MM.1S (cell line): ENCODE data around the gene SPOCK2.

Experiments used
- DNase-seq: peaks from one replicate; pipeline ENCODE4 v3.0.0-alpha.2; 2015
- H2AFZ ChIP-seq: fragments of 300-600 bp; sonication (generic); 2 replicates; pipeline ENCODE4 v1.6.0; 2016; ENCODE audit warnings: antibody characterized with exemption, low read length
- H3F3A ChIP-seq: fragments of 300-600 bp; sonication (generic); 2 replicates; pipeline ENCODE4 v1.6.1; 2016; ENCODE audit warnings: mild to moderate bottlenecking, antibody characterized with exemption, low read length, moderate library complexity, mixed read lengths; ENCODE audit not compliant: insufficient read depth
- H3K27ac ChIP-seq: fragments of 300-600 bp; sonication (generic); 2 replicates; pipeline ENCODE4 v1.5.1; 2016; ENCODE audit warnings: mild to moderate bottlenecking, low read length
- H3K27me3 ChIP-seq: fragments of 300-600 bp; sonication (generic); replicated peaks from 2 replicates; pipeline ENCODE4 v1.6.0; 2016; ENCODE audit warnings: low read length; ENCODE audit not compliant: insufficient read depth
- H3K36me3 ChIP-seq: fragments of 300-600 bp; sonication (generic); replicated peaks from 2 replicates; pipeline ENCODE4 v1.6.1; 2016; ENCODE audit warnings: mild to moderate bottlenecking, low read length, mixed read lengths; ENCODE audit not compliant: insufficient read depth
- H3K4me1 ChIP-seq: fragments of 300-600 bp; sonication (generic); 2 replicates; pipeline ENCODE4 v1.6.1; 2016; ENCODE audit warnings: low read length, mixed read lengths
- H3K4me2 ChIP-seq: fragments of 300-600 bp; sonication (generic); 2 replicates; pipeline ENCODE4 v1.6.0; 2016; ENCODE audit warnings: low read depth, low read length
- H3K4me3 ChIP-seq: fragments of 300-600 bp; sonication (generic); 2 replicates; pipeline ENCODE4 v1.5.1; 2016; ENCODE audit warnings: low read length, mixed read lengths
- H3K79me2 ChIP-seq: fragments of 300-600 bp; sonication (generic); 2 replicates; pipeline ENCODE4 v1.6.1; 2016; ENCODE audit warnings: mixed run types, low read length, mixed read lengths
- H3K9ac ChIP-seq: fragments of 300-600 bp; sonication (generic); 2 replicates; pipeline ENCODE4 v1.6.1; 2016; ENCODE audit warnings: low read length, mixed read lengths
- H3K9me2 ChIP-seq: fragments of 300-600 bp; sonication (generic); replicated peaks from 2 replicates; pipeline ENCODE4 v1.6.1; 2016; ENCODE audit warnings: mild to moderate bottlenecking, low read length, mixed read lengths; ENCODE audit not compliant: insufficient read depth
- H3K9me3 ChIP-seq: fragments of 300-600 bp; sonication (generic); replicated peaks from 2 replicates; pipeline ENCODE4 v1.6.1; 2016; ENCODE audit warnings: mild to moderate bottlenecking, low read length, mixed read lengths; ENCODE audit not compliant: insufficient read depth
- H4K20me1 ChIP-seq: fragments of 300-600 bp; sonication (generic); 2 replicates; pipeline ENCODE4 v1.6.1; 2016; ENCODE audit warnings: mild to moderate bottlenecking, low read length, moderate library complexity, mixed read lengths; ENCODE audit not compliant: insufficient read depth
- EZH2 ChIP-seq: fragments of 300-600 bp; sonication (generic); optimal IDR thresholded peaks from 2 replicates; pipeline ENCODE3; 2017; ENCODE audit warnings: low read depth, mild to moderate bottlenecking, antibody characterized with exemption, low read length, mixed read lengths
- EZH2phosphoT487 ChIP-seq: fragments of 300-600 bp; sonication (generic); IDR thresholded peaks from 2 replicates; pipeline ENCODE4 v1.6.1; 2018; ENCODE audit warnings: antibody characterized with exemption, low read length
- TF ChIP-seq, protein P1 (sequence below): fragments of 300-600 bp; sonication (generic); IDR thresholded peaks from 2 replicates; pipeline ENCODE4 v1.5.1; 2016; ENCODE audit warnings: antibody characterized with exemption, low read length, mixed read lengths

Gene SPOCK2

DNA sequence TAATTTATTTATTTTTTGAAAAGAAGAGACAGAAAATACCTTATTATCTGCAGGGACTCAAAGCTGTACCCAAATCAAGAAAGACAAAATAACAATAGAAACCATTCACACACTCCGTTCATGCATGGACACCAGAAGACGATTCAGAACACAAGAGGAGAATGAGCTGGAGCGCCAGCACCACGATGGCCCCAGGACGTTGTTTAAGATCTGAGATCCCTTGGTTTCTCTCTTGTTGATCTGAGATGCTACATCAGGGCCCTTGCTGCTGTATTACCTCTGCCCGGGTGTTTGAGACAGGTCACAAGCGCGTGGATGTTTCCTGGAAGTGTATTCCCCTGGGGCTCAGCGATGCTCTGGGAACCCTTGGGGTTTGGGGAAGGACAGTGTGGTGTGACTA lies 77.3 kb downstream of the SPOCK2 start:
- DNase-seq: no peak

DNA sequence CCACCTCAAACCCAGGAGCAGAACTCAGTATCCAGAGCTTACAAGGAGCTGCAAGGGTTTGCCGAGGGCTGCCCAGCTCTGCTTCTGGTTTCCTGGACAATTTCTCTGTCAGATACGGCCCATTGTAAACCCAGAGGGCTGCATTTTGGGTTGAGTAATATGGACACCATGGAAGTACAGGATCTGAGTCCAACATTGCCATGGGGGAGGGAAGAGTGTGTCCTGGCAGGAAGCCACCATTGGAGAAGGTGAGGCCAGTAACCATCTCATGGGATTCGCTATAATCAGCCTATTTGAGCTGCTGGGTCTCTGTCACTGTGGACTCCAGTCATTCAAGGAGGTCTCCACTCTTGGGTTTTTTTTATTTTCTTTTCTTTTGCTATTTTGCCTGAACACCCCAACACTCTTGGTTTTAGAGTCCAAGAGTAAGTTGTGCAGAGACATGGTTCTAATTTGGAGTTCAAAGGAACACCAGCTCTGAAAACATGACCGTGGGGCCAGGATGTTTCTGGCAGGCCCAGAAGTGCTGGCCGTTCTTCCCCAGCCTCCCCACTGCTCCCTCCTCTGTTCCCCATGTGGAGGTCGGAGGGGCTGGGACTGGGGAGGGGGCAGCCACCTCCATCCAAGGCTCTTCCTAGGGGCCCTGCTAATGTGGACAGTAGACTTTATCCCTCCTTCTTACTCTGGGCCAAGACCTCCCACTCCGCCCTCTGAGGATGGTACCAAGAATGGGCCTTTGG lies 77.9 kb downstream of the SPOCK2 start:
- no peaks in the 10 kb centered on the region for H3F3A ChIP-seq
- TF ChIP-seq EZH2phosphoT487 (no peak), EZH2 (no peak)
- TF ChIP-seq, protein P1, sequence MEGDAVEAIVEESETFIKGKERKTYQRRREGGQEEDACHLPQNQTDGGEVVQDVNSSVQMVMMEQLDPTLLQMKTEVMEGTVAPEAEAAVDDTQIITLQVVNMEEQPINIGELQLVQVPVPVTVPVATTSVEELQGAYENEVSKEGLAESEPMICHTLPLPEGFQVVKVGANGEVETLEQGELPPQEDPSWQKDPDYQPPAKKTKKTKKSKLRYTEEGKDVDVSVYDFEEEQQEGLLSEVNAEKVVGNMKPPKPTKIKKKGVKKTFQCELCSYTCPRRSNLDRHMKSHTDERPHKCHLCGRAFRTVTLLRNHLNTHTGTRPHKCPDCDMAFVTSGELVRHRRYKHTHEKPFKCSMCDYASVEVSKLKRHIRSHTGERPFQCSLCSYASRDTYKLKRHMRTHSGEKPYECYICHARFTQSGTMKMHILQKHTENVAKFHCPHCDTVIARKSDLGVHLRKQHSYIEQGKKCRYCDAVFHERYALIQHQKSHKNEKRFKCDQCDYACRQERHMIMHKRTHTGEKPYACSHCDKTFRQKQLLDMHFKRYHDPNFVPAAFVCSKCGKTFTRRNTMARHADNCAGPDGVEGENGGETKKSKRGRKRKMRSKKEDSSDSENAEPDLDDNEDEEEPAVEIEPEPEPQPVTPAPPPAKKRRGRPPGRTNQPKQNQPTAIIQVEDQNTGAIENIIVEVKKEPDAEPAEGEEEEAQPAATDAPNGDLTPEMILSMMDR: no peak

More for the DNA sequence above, 77.3 kb downstream of the SPOCK2 start:
- Histone ChIP-seq H3K27ac (no peak overlapping the region), H2AFZ (no peak overlapping the region), H3K27me3 (no peaks in the 10 kb centered on the region; the same call in 1 of the 2 replicates), H3K4me2 (no peak overlapping the region), H3K9me2 (no peaks in the 10 kb centered on the region), H3K9me3 (no peaks in the 10 kb centered on the region), H4K20me1 (no peaks in the 10 kb centered on the region), H3K4me3 (no peak overlapping the region), H3K79me2 (no peaks in the 10 kb centered on the region), H3F3A (no peaks in the 10 kb centered on the region), H3K4me1 (no peaks in the 10 kb centered on the region), H3K36me3 (no peaks in the 10 kb centered on the region), H3K9ac (no peak overlapping the region)
- TF ChIP-seq, protein P1: no peak
- TF ChIP-seq EZH2: no peak
- TF ChIP-seq EZH2phosphoT487: no peak

DNA sequence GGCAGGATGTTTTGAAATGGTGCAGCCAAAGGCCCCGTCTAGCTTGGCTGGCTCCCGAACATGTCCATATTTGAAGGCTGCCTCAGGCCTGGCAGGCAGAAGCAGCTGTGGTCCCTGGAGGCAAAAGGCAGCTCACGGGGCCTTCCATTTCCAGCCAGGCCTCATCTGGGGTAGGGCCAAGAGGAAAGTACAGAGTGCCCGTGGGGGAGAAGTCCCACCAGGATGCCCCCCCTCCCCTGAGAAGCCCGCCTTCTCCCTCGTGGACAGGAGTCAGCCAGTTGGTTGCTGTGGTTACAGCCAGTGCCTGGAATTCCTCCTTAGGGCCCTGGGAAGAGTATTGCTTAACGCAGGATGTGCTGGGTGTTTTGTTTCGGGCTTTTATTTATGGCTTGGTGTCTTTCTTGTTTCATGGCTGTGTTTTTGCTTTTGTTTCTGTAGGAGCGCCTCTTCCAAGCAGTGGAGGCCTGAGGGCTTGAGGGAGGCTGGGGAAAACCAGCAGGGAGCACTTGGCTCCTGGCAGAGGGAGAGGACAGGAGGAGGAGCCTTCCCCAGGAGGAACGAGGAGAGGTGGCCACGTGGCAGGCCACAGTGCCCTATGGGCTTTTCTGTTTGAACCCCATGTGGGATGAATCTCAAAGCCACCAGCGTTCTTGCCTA lies 78.8 kb downstream of the SPOCK2 start:
- no peak overlapping the region for H3K4me3 ChIP-seq
- no peaks in the 10 kb centered on the region for H3K9me3 ChIP-seq
- no peak overlapping the region for H3K9ac ChIP-seq
- H3F3A ChIP-seq: no peaks in the 10 kb centered on the region
- no peaks in the 10 kb centered on the region for H3K36me3 ChIP-seq
- no peaks in the 10 kb centered on the region for H3K9me2 ChIP-seq
- H3K4me1 ChIP-seq: no peaks in the 10 kb centered on the region
- no peak for DNase-seq
- H3K4me2 ChIP-seq: no peak overlapping the region
- no peak for TF ChIP-seq EZH2
- H3K79me2 ChIP-seq: no peaks in the 10 kb centered on the region
- H4K20me1 ChIP-seq: no peaks in the 10 kb centered on the region
- no peak overlapping the region for H2AFZ ChIP-seq
- H3K27ac ChIP-seq: no peak overlapping the region
- H3K27me3 ChIP-seq: no peaks in the 10 kb centered on the region

More for the DNA sequence above, 77.9 kb downstream of the SPOCK2 start:
- Histone ChIP-seq H3K4me2 (no peak overlapping the region), H3K4me1 (no peaks in the 10 kb centered on the region), H3K79me2 (no peaks in the 10 kb centered on the region), H3K9me3 (no peaks in the 10 kb centered on the region), H3K9me2 (no peaks in the 10 kb centered on the region), H4K20me1 (no peaks in the 10 kb centered on the region), H3K4me3 (no peak overlapping the region), H3K9ac (no peak overlapping the region), H3K27ac (no peak overlapping the region), H2AFZ (no peak overlapping the region), H3K36me3 (no peaks in the 10 kb centered on the region), H3K27me3 (no peaks in the 10 kb centered on the region)
- no peak for DNase-seq

DNA sequence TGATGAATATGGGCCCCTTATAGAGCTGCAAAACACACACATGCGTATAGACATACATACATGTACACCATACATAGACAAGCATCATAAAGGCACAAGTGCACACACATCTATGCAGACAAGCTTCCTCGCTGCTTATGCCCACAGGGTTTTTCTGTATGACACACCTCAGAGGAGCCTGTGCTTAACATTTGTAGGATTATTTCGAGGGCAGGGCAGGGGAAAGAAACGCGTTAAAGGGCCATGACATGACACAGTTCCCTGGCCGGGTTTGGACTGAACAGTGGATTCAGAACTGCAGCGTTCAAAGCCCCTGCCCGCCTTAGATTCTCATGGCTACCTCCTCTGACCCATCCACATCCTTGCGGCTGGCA lies 79.3 kb downstream of the SPOCK2 start:
- H4K20me1 ChIP-seq: no peaks in the 10 kb centered on the region
- no peaks in the 10 kb centered on the region for H3K4me1 ChIP-seq
- H3F3A ChIP-seq: no peaks in the 10 kb centered on the region
- no peaks in the 10 kb centered on the region for H3K9me3 ChIP-seq
- H3K27ac ChIP-seq: no peak overlapping the region
- TF ChIP-seq EZH2phosphoT487: no peak
- TF ChIP-seq, protein P1: no peak
- TF ChIP-seq EZH2: no peak
- H3K4me3 ChIP-seq: no peak overlapping the region
- no peaks in the 10 kb centered on the region for H3K27me3 ChIP-seq
- no peak for DNase-seq
- no peak overlapping the region for H3K4me2 ChIP-seq
- H3K79me2 ChIP-seq: no peaks in the 10 kb centered on the region
- H2AFZ ChIP-seq: no peak overlapping the region
- no peaks in the 10 kb centered on the region for H3K9me2 ChIP-seq
- H3K36me3 ChIP-seq: no peaks in the 10 kb centered on the region
- H3K9ac ChIP-seq: no peak overlapping the region
